ENCODE results near the gene RBFA. TPM values are rescaled to one million over a fixed set of nuclear protein-coding genes. Genes with fewer than 3 reads are reported as not detected.

RBFA gene
- total RNA-seq, 4 donors from 2014 or later: 18.2 to 54.7 (median 30.8) TPM

DNA sequence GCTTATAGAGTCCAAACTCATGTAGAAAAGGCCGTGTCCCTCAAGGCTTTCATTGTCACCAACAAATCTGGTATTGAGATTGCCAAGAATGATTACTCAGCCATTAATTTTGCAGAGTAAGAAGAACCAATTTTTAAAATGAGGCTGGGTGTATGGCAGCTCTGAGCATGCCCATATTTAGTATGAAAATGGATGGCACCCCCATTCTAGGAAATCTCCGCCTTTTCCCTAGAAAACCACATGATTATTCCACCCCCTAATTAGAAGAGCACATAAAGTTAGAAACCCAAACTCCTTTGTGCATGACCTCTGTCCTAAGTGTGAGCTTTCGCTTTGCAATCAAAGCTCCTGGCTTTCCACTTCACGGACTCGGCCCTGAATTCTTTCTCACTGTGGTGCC lies 31.8 kb upstream of the RBFA start:
- Histone ChIP-seq H3K4me1 (no peaks in the 10 kb centered on the region), H3K27ac (no peak overlapping the region), H3K4me3 (no peak overlapping the region), H3K36me3 (no peaks in the 10 kb centered on the region), H3K27me3 (no peaks in the 10 kb centered on the region), H3K9me3 (peaks cover 0 to 6% of the 10 kb centered on the region in 2 donors)
- intact Hi-C loops (cut with DNase I; ENCODE audit: low total_unique reads): no loop called here
- TF ChIP-seq, protein P1, sequence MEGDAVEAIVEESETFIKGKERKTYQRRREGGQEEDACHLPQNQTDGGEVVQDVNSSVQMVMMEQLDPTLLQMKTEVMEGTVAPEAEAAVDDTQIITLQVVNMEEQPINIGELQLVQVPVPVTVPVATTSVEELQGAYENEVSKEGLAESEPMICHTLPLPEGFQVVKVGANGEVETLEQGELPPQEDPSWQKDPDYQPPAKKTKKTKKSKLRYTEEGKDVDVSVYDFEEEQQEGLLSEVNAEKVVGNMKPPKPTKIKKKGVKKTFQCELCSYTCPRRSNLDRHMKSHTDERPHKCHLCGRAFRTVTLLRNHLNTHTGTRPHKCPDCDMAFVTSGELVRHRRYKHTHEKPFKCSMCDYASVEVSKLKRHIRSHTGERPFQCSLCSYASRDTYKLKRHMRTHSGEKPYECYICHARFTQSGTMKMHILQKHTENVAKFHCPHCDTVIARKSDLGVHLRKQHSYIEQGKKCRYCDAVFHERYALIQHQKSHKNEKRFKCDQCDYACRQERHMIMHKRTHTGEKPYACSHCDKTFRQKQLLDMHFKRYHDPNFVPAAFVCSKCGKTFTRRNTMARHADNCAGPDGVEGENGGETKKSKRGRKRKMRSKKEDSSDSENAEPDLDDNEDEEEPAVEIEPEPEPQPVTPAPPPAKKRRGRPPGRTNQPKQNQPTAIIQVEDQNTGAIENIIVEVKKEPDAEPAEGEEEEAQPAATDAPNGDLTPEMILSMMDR (IDR thresholded peaks at IDR 0.05): no peak
- no peak for TF ChIP-seq POLR2A (IDR thresholded peaks at IDR 0.05)
- no peak for DNase-seq

DNA sequence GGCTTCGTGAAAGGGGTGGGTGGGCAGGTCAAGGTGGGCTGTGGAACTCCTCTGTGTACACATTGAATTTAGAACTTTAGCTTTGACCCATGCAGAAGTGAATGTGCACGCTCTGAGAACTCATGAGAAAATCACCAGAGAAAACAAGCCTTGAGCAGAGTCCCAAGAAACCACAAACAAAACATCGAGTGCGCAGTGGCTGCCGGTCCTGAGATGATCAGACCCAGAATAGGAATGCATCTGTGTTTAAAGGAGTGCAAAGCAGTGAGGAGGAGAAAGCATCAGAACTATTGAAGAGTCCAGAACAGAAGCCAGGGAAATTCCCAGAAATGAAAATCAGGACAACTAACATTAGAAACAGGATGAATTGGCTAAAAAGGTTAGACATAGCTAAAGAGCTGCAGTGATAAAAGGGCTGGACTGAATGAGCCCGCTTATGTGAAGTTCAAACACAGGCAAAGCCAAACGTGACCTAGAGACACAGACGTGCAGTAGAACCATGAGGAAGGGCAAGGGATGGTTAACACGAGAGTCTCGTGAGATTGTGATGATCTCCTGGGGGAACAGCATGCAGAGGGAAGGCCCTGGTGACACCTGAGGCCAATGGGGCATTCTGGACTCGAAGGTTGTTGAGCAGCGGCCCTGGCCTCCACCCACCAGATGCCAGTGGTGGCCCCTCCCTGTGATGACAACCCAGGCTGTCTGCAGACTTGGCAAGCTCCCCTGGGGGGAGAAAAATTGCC lies 29.5 kb upstream of the RBFA start:
- TF ChIP-seq, protein P1 (IDR thresholded peaks at IDR 0.05): no peak
- no peak for TF ChIP-seq POLR2A (IDR thresholded peaks at IDR 0.05)

DNA sequence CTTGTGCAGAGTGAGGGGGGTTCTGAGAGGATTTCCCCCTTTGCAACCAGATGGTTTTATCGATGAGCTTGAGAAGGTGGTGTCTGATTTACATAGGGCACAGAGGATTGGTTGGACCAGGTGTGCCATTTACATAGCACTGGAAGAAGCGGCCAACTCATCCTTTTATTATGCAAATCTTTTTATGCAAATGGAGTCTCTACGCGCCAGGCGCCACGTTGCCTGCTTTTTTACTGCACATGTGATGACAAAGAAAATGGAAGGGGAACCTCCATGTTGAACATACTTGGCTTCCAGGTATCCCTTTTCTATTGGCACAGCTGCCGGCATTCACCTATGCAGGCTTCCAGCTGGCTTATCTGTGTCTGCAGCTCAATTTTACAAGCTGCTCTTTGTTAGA lies 27.5 kb upstream of the RBFA start:
- no peak for DNase-seq
- intact Hi-C loops (cut with DNase I; ENCODE audit: low total_unique reads): no loop called here
- Histone ChIP-seq H3K4me1 (no peaks in the 10 kb centered on the region), H3K4me3 (no peak overlapping the region), H3K9me3 (peaks cover 0 to 24% of the 10 kb centered on the region in 2 donors), H3K27ac (no peak overlapping the region), H3K27me3 (no peaks in the 10 kb centered on the region), H3K36me3 (no peaks in the 10 kb centered on the region)
- no peak for TF ChIP-seq POLR2A (IDR thresholded peaks at IDR 0.05)
- TF ChIP-seq, protein P1 (IDR thresholded peaks at IDR 0.05): no peak

More for the DNA sequence above, 29.5 kb upstream of the RBFA start:
- H3K36me3 ChIP-seq: no peaks in the 10 kb centered on the region
- H3K27ac ChIP-seq: no peak overlapping the region
- no peak overlapping the region for H3K4me3 ChIP-seq
- intact Hi-C loops (cut with DNase I; ENCODE audit: low total_unique reads): no loop called here
- peaks cover 0 to 12% of the 10 kb centered on the region in 2 donors for H3K9me3 ChIP-seq
- no peaks in the 10 kb centered on the region for H3K4me1 ChIP-seq
- no peak for DNase-seq
- H3K27me3 ChIP-seq: no peaks in the 10 kb centered on the region

DNA sequence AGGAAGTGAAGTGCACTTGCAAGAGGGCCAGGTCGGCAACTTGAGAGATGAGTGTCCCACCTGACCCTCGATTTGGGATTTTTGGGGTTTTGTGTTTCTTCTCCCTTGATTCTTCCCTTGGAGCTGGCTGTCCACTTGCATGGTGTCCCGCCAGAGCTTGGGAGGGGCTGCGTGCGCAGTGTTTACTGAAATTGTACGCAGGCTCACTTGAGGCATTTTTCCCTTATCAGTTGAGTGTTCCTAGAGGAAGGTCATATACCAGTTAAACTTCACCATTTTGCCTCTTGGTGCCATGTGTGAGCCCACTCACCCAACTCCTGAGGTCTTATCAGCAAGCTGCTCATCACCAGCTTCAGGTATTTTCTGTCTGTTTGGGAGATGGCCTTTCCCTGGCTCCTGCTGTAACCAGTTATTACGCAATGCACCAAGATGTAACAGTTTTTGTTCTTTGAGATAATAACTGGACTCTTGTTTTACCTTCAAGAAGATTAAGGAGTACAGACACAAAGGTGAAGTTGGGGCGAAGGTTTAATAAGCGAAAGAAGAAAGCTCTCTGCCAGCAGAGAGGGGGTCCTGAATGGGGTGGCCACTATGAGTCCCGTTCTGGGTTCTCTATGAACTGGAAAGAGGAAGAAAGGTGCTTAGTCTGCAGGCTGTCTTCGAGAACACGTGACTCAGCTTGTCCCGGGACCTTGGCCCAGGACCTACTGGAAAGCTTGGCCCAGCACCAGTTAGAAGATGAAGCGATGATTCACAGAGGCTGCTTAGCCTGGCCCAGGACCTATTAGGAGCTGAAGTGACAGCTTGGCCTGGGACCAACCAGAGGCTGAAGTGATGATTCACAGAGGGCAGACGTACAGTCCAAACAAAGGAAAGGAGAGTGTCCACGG lies 24.3 kb upstream of the RBFA start:
- Histone ChIP-seq H3K4me3 (no peak overlapping the region), H3K27ac (no peak overlapping the region)
- intact Hi-C loops (cut with DNase I; ENCODE audit: low total_unique reads): no loop called here

More for the DNA sequence above, 24.3 kb upstream of the RBFA start:
- peaks cover 0 to 40% of the 10 kb centered on the region in 2 donors for H3K9me3 ChIP-seq
- H3K36me3 ChIP-seq: no peaks in the 10 kb centered on the region
- peak; percentile 52 to 56 for DNase-seq
- no peaks in the 10 kb centered on the region for H3K4me1 ChIP-seq
- no peaks in the 10 kb centered on the region for H3K27me3 ChIP-seq
- no peak for TF ChIP-seq POLR2A (IDR thresholded peaks at IDR 0.05)
- TF ChIP-seq, protein P1 (IDR thresholded peaks at IDR 0.05): no peak

Measured in uterus (tissue), 4 donors.